HG03571 (cell line): Measurements from ENCODE around the gene MAGI2.

Experiments used
- ATAC-seq: cut with Tn5 transposase; IDR thresholded peaks from one replicate; pipeline ENCODE4 v1.9.1; 2021; ENCODE audit not compliant: unreplicated experiment

MAGI2 gene

GRCh38 chr7:78448911-78449310 lies 1004.6 kb downstream of the MAGI2 start:
- no peak for ATAC-seq

GRCh38 chr7:78444267-78444666 lies 1009.2 kb downstream of the MAGI2 start:
- no peak for ATAC-seq

GRCh38 chr7:78443811-78444210 lies 1009.7 kb downstream of the MAGI2 start:
- no peak for ATAC-seq

- ATAC-seq, result no peak
Observed at GRCh38 chr7:78441737-78442136, 1011.7 kb downstream of the MAGI2 start.

GRCh38 chr7:78438433-78438832 lies 1015.0 kb downstream of the MAGI2 start:
- ATAC-seq, result no peak

- ATAC-seq, result no peak
Observed at GRCh38 chr7:78437118-78437517, 1016.3 kb downstream of the MAGI2 start.

- ATAC-seq, result no peak
Observed at GRCh38 chr7:78435355-78435754, 1018.1 kb downstream of the MAGI2 start.

- ATAC-seq, result no peak
Observed at GRCh38 chr7:78434281-78434680, 1019.2 kb downstream of the MAGI2 start.

GRCh38 chr7:78433421-78433820 lies 1020.0 kb downstream of the MAGI2 start:
- no peak for ATAC-seq

GRCh38 chr7:78429878-78430277 lies 1023.6 kb downstream of the MAGI2 start:
- no peak for ATAC-seq

- ATAC-seq, result no peak
Observed at GRCh38 chr7:78427209-78427608, 1026.3 kb downstream of the MAGI2 start.

GRCh38 chr7:78420001-78420400 lies 1033.5 kb downstream of the MAGI2 start:
- no peak for ATAC-seq

- no peak for ATAC-seq
Observed at GRCh38 chr7:78417180-78417853, 1036.2 kb downstream of the MAGI2 start.

- no peak for ATAC-seq
Observed at GRCh38 chr7:78413568-78413967, 1039.9 kb downstream of the MAGI2 start.

- no peak for ATAC-seq
Observed at GRCh38 chr7:78412216-78412858, 1041.1 kb downstream of the MAGI2 start.

- no peak for ATAC-seq
Observed at GRCh38 chr7:78407031-78407430, 1046.4 kb downstream of the MAGI2 start.

- no peak for ATAC-seq
Observed at GRCh38 chr7:78406531-78406930, 1046.9 kb downstream of the MAGI2 start.

GRCh38 chr7:78402096-78402495 lies 1051.4 kb downstream of the MAGI2 start:
- no peak for ATAC-seq

- no peak for ATAC-seq
Observed at GRCh38 chr7:78400038-78400437, 1053.4 kb downstream of the MAGI2 start.

- ATAC-seq, result no peak
Observed at GRCh38 chr7:78399033-78399769, 1054.3 kb downstream of the MAGI2 start.

GRCh38 chr7:78398576-78398975 lies 1054.9 kb downstream of the MAGI2 start:
- no peak for ATAC-seq

GRCh38 chr7:78398081-78398480 lies 1055.4 kb downstream of the MAGI2 start:
- ATAC-seq, result no peak
